HEK293 (cell line): Measurements from ENCODE around the gene GPR45.

Experiments
- CTCF ChIA-PET: fragments of 350-600 bp; formaldehyde crosslinking; extraction: SDS; loops from one replicate; lab custom pipeline; 2021; ENCODE audit warnings: antibody characterized with exemption; lab: Yijun Ruan, JAX
- POLR2A ChIA-PET: fragments of 300-600 bp; formaldehyde crosslinking; extraction: SDS; loops from one replicate; lab custom pipeline; 2020; ENCODE audit warnings: antibody characterized with exemption, inconsistent platforms; lab: Yijun Ruan, JAX
- H3K27ac ChIP-seq: fragments of 200-500 bp; sonication (Bioruptor generic); 2 replicates; pipeline ENCODE4 v1.5.1; 2014; ENCODE audit warnings: low read depth, low read length, control low read depth, inconsistent platforms; ENCODE audit errors: extremely low read depth
- H3K36me3 ChIP-seq, 2 experiments: fragments of 200-500 bp in 1 of 2; sonication (Bioruptor generic) in 1 of 2; 1 replicate in 1 of 2; 2 replicates in 1 of 2; pipeline ENCODE4 v1.5.1; 2014 to 2017; ENCODE audit warnings: inconsistent platforms in 2 of 2, low read length in 2 of 2; ENCODE audit not compliant: control insufficient read depth in 2 of 2, insufficient read depth in 1 of 2
- H3K4me1 ChIP-seq: fragments of 200-500 bp; sonication (Bioruptor generic); 2 replicates; pipeline ENCODE4 v1.5.1; 2014; ENCODE audit warnings: mild to moderate bottlenecking, low read length, inconsistent platforms; ENCODE audit not compliant: control insufficient read depth, insufficient read depth
- H3K4me3 ChIP-seq: 2 replicates; pipeline ENCODE4 v1.5.1; 2011; ENCODE audit warnings: low read depth, mild to moderate bottlenecking, control low read depth, low read length, moderate library complexity
- H3K9me3 ChIP-seq: fragments of 200-500 bp; sonication (Bioruptor generic); 2 replicates; pipeline ENCODE4 v1.5.1; 2014; ENCODE audit warnings: low read depth, low read length, inconsistent platforms; ENCODE audit not compliant: control insufficient read depth, insufficient read depth
- GLI2 ChIP-seq: fragments of 450-650 bp; formaldehyde crosslinking; IDR thresholded peaks from 2 replicates; pipeline ENCODE4; 2017; ENCODE audit warnings: missing biosample characterization, missing genetic modification characterization, low read depth, borderline replicate concordance
- GLIS2 ChIP-seq: fragments of 450-650 bp; formaldehyde crosslinking; IDR thresholded peaks from 2 replicates; pipeline ENCODE4 v1.5.1; 2016; ENCODE audit warnings: missing biosample characterization, missing genetic modification characterization
- KLF7 ChIP-seq: fragments of 450-650 bp; formaldehyde crosslinking; IDR thresholded peaks from 2 replicates; pipeline ENCODE4 v1.5.1; 2016; ENCODE audit warnings: missing biosample characterization, missing genetic modification characterization, borderline replicate concordance
- PRDM10 ChIP-seq: fragments of 450-650 bp; formaldehyde crosslinking; IDR thresholded peaks from 2 replicates; pipeline ENCODE4 v1.5.1; 2016; ENCODE audit warnings: missing biosample characterization, missing genetic modification characterization
- SCRT2 ChIP-seq: fragments of 450-650 bp; formaldehyde crosslinking; IDR thresholded peaks from 2 replicates; pipeline ENCODE4 v1.5.1; 2016; ENCODE audit warnings: missing biosample characterization, missing genetic modification characterization
- ZBTB20 ChIP-seq: fragments of 450-650 bp; formaldehyde crosslinking; IDR thresholded peaks from 2 replicates; pipeline ENCODE4 v1.5.1; 2016; ENCODE audit warnings: missing biosample characterization, missing genetic modification characterization
- ZNF18 ChIP-seq: fragments of 450-650 bp; formaldehyde crosslinking; IDR thresholded peaks from 2 replicates; pipeline ENCODE4 v1.5.1; 2016; ENCODE audit warnings: missing biosample characterization, missing genetic modification characterization
- ZNF391 ChIP-seq: fragments of 450-650 bp; formaldehyde crosslinking; IDR thresholded peaks from 2 replicates; pipeline ENCODE4 v1.5.1; 2016; ENCODE audit warnings: low read depth, missing biosample characterization, missing genetic modification characterization, borderline replicate concordance
- ZNF426 ChIP-seq: fragments of 450-650 bp; formaldehyde crosslinking; IDR thresholded peaks from 2 replicates; pipeline ENCODE4 v1.5.1; 2017; ENCODE audit warnings: missing biosample characterization, missing genetic modification characterization, mild to moderate bottlenecking, inconsistent platforms, moderate library complexity
- ZNF529 ChIP-seq: fragments of 450-650 bp; formaldehyde crosslinking; IDR thresholded peaks from 2 replicates; pipeline ENCODE4 v1.5.1; 2017; ENCODE audit warnings: missing genetic modification characterization, missing biosample characterization; ENCODE audit not compliant: insufficient replicate concordance
- ZNF555 ChIP-seq: fragments of 450-650 bp; formaldehyde crosslinking; conservative IDR thresholded peaks from 2 replicates; pipeline ENCODE4 v1.5.1; 2017; ENCODE audit warnings: missing biosample characterization, mild to moderate bottlenecking, missing genetic modification characterization, inconsistent platforms
- ZNF596 ChIP-seq: fragments of 450-650 bp; IDR thresholded peaks from 2 replicates; pipeline ENCODE4 v1.5.0; 2018; ENCODE audit warnings: missing biosample characterization, mild to moderate bottlenecking, missing genetic modification characterization, moderate library complexity
- ZNF621 ChIP-seq: fragments of 450-650 bp; formaldehyde crosslinking; IDR thresholded peaks from 2 replicates; pipeline ENCODE4 v1.5.1; 2017; ENCODE audit warnings: missing biosample characterization, missing genetic modification characterization
- ZNF777 ChIP-seq: fragments of 450-650 bp; formaldehyde crosslinking; IDR thresholded peaks from 2 replicates; pipeline ENCODE4 v1.5.1; 2017; ENCODE audit warnings: missing biosample characterization, missing genetic modification characterization, borderline replicate concordance
- ZNF837 ChIP-seq: fragments of 450-650 bp; formaldehyde crosslinking; IDR thresholded peaks from 2 replicates; pipeline ENCODE4 v1.5.1; 2016; ENCODE audit warnings: missing biosample characterization, missing genetic modification characterization
- TF ChIP-seq, protein P1 (sequence below): fragments of 450-650 bp; formaldehyde crosslinking; IDR thresholded peaks from 2 replicates; pipeline ENCODE4 v1.5.1; 2017; ENCODE audit warnings: missing biosample characterization, missing genetic modification characterization

Gene GPR45

DNA sequence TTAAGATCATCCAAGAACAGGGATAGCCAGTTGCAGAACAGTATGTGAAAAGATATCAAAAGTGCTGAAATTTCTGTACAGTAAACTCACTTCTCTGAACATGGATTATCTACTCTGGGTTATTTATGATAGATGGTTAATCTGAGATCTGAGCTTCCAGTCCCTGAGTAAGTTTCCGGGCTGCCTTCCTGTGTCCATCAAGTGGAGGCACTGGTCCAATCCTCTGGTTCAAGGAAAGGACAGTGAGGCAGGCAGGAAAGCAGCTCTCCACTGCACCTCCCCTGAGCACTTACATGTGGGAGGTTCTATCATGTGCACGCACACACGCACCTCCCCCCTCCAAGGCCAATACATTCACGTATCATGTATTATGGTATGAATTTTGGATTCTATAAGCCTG, 32.5 kb downstream of the GPR45 start:
- Histone ChIP-seq H3K4me3 (no peak overlapping the region), H3K27ac (no peak overlapping the region), H3K9me3 (no peaks in the 10 kb centered on the region), H3K4me1 (no peaks in the 10 kb centered on the region), H3K36me3 (peaks cover 14 to 92% of the 10 kb centered on the region in 2 experiments)
- CTCF ChIA-PET, result interaction anchor here (0.7 to 2.0 kb wide), 2 partner anchors 10 to 14 kb away, joined by 3 to 6 read pairs; no protein-coding TSS in a partner anchor
- POLR2A ChIA-PET, result no interaction called here
- no peak for TF ChIP-seq PRDM10 (tag by site-specific recombination)
- TF ChIP-seq GLIS2 (tag by site-specific recombination), result no peak
- no peak for TF ChIP-seq ZNF426
- TF ChIP-seq SCRT2 (tag by site-specific recombination), result no peak
- TF ChIP-seq, protein P1, sequence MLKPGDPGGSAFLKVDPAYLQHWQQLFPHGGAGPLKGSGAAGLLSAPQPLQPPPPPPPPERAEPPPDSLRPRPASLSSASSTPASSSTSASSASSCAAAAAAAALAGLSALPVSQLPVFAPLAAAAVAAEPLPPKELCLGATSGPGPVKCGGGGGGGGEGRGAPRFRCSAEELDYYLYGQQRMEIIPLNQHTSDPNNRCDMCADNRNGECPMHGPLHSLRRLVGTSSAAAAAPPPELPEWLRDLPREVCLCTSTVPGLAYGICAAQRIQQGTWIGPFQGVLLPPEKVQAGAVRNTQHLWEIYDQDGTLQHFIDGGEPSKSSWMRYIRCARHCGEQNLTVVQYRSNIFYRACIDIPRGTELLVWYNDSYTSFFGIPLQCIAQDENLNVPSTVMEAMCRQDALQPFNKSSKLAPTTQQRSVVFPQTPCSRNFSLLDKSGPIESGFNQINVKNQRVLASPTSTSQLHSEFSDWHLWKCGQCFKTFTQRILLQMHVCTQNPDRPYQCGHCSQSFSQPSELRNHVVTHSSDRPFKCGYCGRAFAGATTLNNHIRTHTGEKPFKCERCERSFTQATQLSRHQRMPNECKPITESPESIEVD (tag by site-specific recombination), result no peak
- TF ChIP-seq ZBTB20 (tag by site-specific recombination), result no peak
- no peak for TF ChIP-seq ZNF777
- TF ChIP-seq ZNF621 (tag by site-specific recombination), result no peak
- TF ChIP-seq KLF7, result no peak
- no peak for TF ChIP-seq ZNF529 (tag by site-specific recombination)
- no peak for TF ChIP-seq GLI2 (tag by site-specific recombination)
- no peak for TF ChIP-seq ZNF596 (tag by site-specific recombination)
- TF ChIP-seq, all 188 proteins: peak for 0

DNA sequence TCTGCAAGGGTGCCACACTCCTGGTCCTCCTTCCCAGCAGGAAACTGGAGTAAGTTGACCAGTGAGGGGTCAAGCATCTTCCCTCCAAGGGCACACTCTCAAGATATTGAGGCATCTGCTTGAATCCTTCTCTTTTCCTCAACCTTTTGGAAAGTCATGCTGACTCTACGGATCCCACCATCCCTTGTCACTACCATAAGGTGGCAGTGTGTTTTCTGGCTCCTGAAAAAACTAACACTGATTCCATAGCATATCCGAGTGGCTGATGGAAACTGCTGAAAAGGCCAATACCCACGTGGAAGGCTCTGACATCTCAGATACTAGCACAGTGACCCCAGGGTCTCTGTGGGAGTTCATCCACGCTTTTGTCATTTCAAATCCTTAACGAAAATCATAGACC, 37.1 kb downstream of the GPR45 start:
- H3K9me3 ChIP-seq, result no peaks in the 10 kb centered on the region
- no peak for TF ChIP-seq ZNF555 (tag by site-specific recombination)
- no peak for TF ChIP-seq ZNF18 (tag by site-specific recombination)
- TF ChIP-seq ZNF837 (tag by site-specific recombination), result no peak
- TF ChIP-seq ZNF391 (tag by site-specific recombination), result no peak
- TF ChIP-seq, all 188 proteins: peak for 0
- H3K4me3 ChIP-seq, result no peak overlapping the region
- POLR2A ChIA-PET, result no interaction called here
- H3K4me1 ChIP-seq, result no peaks in the 10 kb centered on the region
- no peak overlapping the region for H3K27ac ChIP-seq
- CTCF ChIA-PET, result interaction anchor here (0.7 to 1.5 kb wide), 7 partner anchors 10 to 43 kb away, joined by 3 to 6 read pairs (median 3); no protein-coding TSS in a partner anchor
- H3K36me3 ChIP-seq, result peaks cover 17 to 84% of the 10 kb centered on the region in 2 experiments
